Measurements from ENCODE around the gene FUT1.

- TF ChIP-seq CTCF (IDR thresholded peaks at IDR 0.05) (no peak), POLR2A (IDR thresholded peaks at IDR 0.05) (no peak)
Observed at GRCh38 chr19:48796298-48797083, 44.0 kb upstream of the FUT1 start.

Measured in heart left ventricle (tissue), 13 donors.